ENCODE results near the gene IGF1R.

The IGF1R gene

GRCh38 chr15:98708037-98708590, 59.8 kb downstream of the IGF1R start:
- DNase-seq: no peak

- no peak for DNase-seq
These were observed 63.5 kb downstream of the IGF1R start for GRCh38 chr15:98711810-98712209.

GRCh38 chr15:98712845-98713584, 64.7 kb downstream of the IGF1R start:
- DNase-seq: no peak

GRCh38 chr15:98713585-98714001, 65.3 kb downstream of the IGF1R start:
- no peak for DNase-seq

GRCh38 chr15:98714922-98715321, 66.6 kb downstream of the IGF1R start:
- no peak for DNase-seq

GRCh38 chr15:98715401-98715800, 67.1 kb downstream of the IGF1R start:
- DNase-seq: no peak

- no peak for DNase-seq
These were observed 67.6 kb downstream of the IGF1R start for GRCh38 chr15:98715890-98716443.

- no peak for DNase-seq
These were observed 69.0 kb downstream of the IGF1R start for GRCh38 chr15:98717371-98717770.

GRCh38 chr15:98717942-98718341, 69.6 kb downstream of the IGF1R start:
- DNase-seq: no peak

- DNase-seq: no peak
These were observed 70.2 kb downstream of the IGF1R start for GRCh38 chr15:98718426-98719136.

- DNase-seq: no peak
These were observed 70.9 kb downstream of the IGF1R start for GRCh38 chr15:98719137-98719740.

- DNase-seq: no peak
These were observed 71.7 kb downstream of the IGF1R start for GRCh38 chr15:98720031-98720430.

GRCh38 chr15:98720577-98721565, 72.5 kb downstream of the IGF1R start:
- DNase-seq: no peak

- DNase-seq: no peak
These were observed 73.9 kb downstream of the IGF1R start for GRCh38 chr15:98722209-98722608.

- DNase-seq: no peak
These were observed 74.3 kb downstream of the IGF1R start for GRCh38 chr15:98722645-98723044.

- DNase-seq: no peak
These were observed 74.9 kb downstream of the IGF1R start for GRCh38 chr15:98723195-98723594.

GRCh38 chr15:98724048-98724447, 75.7 kb downstream of the IGF1R start:
- no peak for DNase-seq

GRCh38 chr15:98724494-98724893, 76.2 kb downstream of the IGF1R start:
- no peak for DNase-seq

- DNase-seq: no peak
These were observed 77.5 kb downstream of the IGF1R start for GRCh38 chr15:98725874-98726273.

GRCh38 chr15:98727115-98728040, 79.0 kb downstream of the IGF1R start:
- DNase-seq: no peak
